Progenitor cell of endocrine pancreas (in vitro differentiated cells): Measurements from ENCODE around the gene GSG1L. TPM values are rescaled to one million over a fixed set of nuclear protein-coding genes. Genes with fewer than 3 reads are reported as not detected.

Source experiments
- DNase-seq: peaks from one replicate; pipeline ENCODE4 v3.0.0; 2021; ENCODE audit warnings: low spot score; ENCODE audit not compliant: unreplicated experiment
- H3K27ac Mint-ChIP-seq: 2 replicates; pipeline ENCODE4 v1.8.0; 2021; ENCODE audit warnings: mild to moderate bottlenecking, moderate library complexity, mixed read lengths
- H3K27me3 Mint-ChIP-seq: 2 replicates; pipeline ENCODE4 v1.8.0; 2021; ENCODE audit warnings: mixed read lengths
- H3K36me3 Mint-ChIP-seq: 2 replicates; pipeline ENCODE4 v1.8.0; 2022; ENCODE audit warnings: mixed read lengths; ENCODE audit not compliant: insufficient read depth
- H3K4me1 Mint-ChIP-seq: 2 replicates; pipeline ENCODE4 v1.8.0; 2021; ENCODE audit warnings: low read depth, mixed read lengths
- H3K4me3 Mint-ChIP-seq: 2 replicates; pipeline ENCODE4 v1.8.0; 2021; ENCODE audit warnings: low read depth, mild to moderate bottlenecking, moderate library complexity, mixed read lengths
- H3K9me3 Mint-ChIP-seq: 2 replicates; pipeline ENCODE4 v1.8.0; 2021; ENCODE audit warnings: low read depth, mixed read lengths
- total RNA-seq: library from RNA; stranded (reverse); gene quantifications from 2 replicates; pipeline ENCODE4 v1.2.1, GENCODE V29; 2021
- TF ChIP-seq, protein P1 (sequence below): fragments of 200-600 bp; sonication (generic); IDR thresholded peaks from one replicate; pipeline ENCODE4 v1.5.0; 2021; ENCODE audit warnings: antibody characterized with exemption, mild to moderate bottlenecking; ENCODE audit not compliant: unreplicated experiment

GSG1L gene
- total RNA-seq, 1 donor from 2014 or later = 0.17 TPM

- H3K9me3 Mint-ChIP-seq = no peaks in the 10 kb centered on the region
- TF ChIP-seq, protein P1, sequence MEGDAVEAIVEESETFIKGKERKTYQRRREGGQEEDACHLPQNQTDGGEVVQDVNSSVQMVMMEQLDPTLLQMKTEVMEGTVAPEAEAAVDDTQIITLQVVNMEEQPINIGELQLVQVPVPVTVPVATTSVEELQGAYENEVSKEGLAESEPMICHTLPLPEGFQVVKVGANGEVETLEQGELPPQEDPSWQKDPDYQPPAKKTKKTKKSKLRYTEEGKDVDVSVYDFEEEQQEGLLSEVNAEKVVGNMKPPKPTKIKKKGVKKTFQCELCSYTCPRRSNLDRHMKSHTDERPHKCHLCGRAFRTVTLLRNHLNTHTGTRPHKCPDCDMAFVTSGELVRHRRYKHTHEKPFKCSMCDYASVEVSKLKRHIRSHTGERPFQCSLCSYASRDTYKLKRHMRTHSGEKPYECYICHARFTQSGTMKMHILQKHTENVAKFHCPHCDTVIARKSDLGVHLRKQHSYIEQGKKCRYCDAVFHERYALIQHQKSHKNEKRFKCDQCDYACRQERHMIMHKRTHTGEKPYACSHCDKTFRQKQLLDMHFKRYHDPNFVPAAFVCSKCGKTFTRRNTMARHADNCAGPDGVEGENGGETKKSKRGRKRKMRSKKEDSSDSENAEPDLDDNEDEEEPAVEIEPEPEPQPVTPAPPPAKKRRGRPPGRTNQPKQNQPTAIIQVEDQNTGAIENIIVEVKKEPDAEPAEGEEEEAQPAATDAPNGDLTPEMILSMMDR = no peak
- H3K36me3 Mint-ChIP-seq = no peaks in the 10 kb centered on the region
- H3K27ac Mint-ChIP-seq = no peak overlapping the region
- no peak for DNase-seq
- H3K4me3 Mint-ChIP-seq = no peak overlapping the region
- peaks cover 28% of the 10 kb centered on the region for H3K27me3 Mint-ChIP-seq
- no peaks in the 10 kb centered on the region for H3K4me1 Mint-ChIP-seq
Measured at GRCh38 chr16:28039493-28039892, 24.0 kb downstream of the GSG1L start.

DNA sequence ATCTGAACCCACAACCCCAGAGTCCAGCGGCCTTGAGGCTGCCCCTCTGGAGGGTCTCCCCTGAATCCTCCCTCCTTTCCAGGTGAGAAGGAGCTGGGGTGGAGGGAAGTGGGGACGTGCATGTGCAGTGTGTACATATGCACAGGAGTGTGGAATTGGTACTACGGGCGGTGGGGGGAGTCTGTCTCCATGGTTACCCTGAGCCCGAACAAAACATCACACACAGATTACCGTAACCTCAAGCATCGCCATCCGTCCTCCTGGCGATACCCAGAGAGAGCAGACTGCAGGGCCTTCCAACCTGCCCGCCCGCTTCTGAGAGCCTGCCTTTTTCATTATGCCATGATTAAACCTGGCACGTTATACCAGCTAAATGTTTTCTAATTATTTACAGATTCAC is 25.1 kb downstream of the GSG1L start:
- H3K27me3 Mint-ChIP-seq = peaks cover 29% of the 10 kb centered on the region
- H3K9me3 Mint-ChIP-seq = no peaks in the 10 kb centered on the region
- no peak overlapping the region for H3K4me3 Mint-ChIP-seq
- H3K4me1 Mint-ChIP-seq = no peaks in the 10 kb centered on the region
- no peak for DNase-seq
- H3K36me3 Mint-ChIP-seq = no peaks in the 10 kb centered on the region
- TF ChIP-seq, protein P1 = no peak
- no peak overlapping the region for H3K27ac Mint-ChIP-seq

DNA sequence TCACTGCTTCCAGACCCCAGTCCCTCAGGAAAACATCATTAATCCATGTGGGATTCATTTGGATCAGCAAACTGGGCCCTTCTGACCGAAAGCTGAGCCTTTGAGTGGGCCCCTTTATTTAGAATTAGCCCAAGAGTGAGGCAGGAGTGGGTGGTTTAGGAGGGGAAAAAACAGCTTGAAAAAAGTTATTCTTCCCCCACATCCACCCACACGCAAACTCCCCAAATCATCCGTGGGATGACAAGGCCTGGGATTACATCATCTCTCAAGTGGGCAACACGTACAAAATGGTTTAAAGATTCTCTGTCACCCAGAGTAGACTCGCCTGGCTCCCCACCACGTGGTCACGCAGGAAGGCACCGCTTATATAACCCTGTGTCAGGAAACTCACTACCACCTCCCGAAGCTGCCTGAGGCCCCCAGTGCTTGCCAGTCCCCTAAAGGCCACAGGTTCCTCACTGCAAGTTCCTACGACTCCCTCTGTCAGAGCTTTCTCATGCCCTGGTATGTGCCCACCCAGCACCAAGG is 27.6 kb downstream of the GSG1L start:
- peaks cover 27% of the 10 kb centered on the region for H3K27me3 Mint-ChIP-seq
- TF ChIP-seq, protein P1 = no peak
- no peak overlapping the region for H3K27ac Mint-ChIP-seq

DNA sequence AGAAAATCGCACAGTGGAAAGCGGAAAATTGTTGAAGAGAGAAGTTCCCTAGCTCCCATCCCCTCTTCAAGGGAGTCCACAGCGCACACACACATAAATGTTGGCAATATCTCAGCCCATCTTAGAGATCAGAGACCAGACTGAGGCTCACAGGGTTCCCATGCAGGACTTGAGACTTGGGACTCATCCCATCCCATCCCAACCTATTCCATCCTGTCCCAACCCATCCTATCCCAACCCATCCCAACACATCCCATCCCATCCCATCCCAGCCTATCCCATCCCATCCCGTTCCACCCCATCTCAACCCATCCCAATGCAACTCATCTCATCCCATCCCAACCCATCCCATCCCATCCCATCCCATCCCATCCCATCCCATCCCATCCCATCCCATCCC is 29.6 kb downstream of the GSG1L start:
- no peaks in the 10 kb centered on the region for H3K36me3 Mint-ChIP-seq

More for the DNA sequence above, 27.6 kb downstream of the GSG1L start:
- Mint-ChIP-seq H3K4me3 (no peak overlapping the region), H3K36me3 (no peaks in the 10 kb centered on the region), H3K9me3 (no peaks in the 10 kb centered on the region), H3K4me1 (no peaks in the 10 kb centered on the region)
- DNase-seq = no peak

GRCh38 chr16:28029387-28030002 is 34.0 kb downstream of the GSG1L start:
- no peaks in the 10 kb centered on the region for H3K36me3 Mint-ChIP-seq
- peaks cover 24% of the 10 kb centered on the region for H3K27me3 Mint-ChIP-seq
- no peaks in the 10 kb centered on the region for H3K4me1 Mint-ChIP-seq
- no peak for DNase-seq
- H3K27ac Mint-ChIP-seq = no peak overlapping the region
- TF ChIP-seq, protein P1 = no peak
- H3K4me3 Mint-ChIP-seq = no peak overlapping the region
- H3K9me3 Mint-ChIP-seq = peaks cover 3% of the 10 kb centered on the region

More for the DNA sequence above, 29.6 kb downstream of the GSG1L start:
- TF ChIP-seq, protein P1 = no peak
- H3K9me3 Mint-ChIP-seq = no peaks in the 10 kb centered on the region
- H3K27me3 Mint-ChIP-seq = peaks cover 36% of the 10 kb centered on the region
- DNase-seq = no peak
- no peak overlapping the region for H3K4me3 Mint-ChIP-seq
- no peak overlapping the region for H3K27ac Mint-ChIP-seq
- H3K4me1 Mint-ChIP-seq = no peaks in the 10 kb centered on the region
